NCI-H526 (cell line): ENCODE measurements around the gene TKFC.

Experiments used
- DNase-seq, 2 experiments: peaks; one replicate each; lab custom pipeline; 2025; lab: John Stamatoyannopoulos, UW

TKFC gene, protein sequence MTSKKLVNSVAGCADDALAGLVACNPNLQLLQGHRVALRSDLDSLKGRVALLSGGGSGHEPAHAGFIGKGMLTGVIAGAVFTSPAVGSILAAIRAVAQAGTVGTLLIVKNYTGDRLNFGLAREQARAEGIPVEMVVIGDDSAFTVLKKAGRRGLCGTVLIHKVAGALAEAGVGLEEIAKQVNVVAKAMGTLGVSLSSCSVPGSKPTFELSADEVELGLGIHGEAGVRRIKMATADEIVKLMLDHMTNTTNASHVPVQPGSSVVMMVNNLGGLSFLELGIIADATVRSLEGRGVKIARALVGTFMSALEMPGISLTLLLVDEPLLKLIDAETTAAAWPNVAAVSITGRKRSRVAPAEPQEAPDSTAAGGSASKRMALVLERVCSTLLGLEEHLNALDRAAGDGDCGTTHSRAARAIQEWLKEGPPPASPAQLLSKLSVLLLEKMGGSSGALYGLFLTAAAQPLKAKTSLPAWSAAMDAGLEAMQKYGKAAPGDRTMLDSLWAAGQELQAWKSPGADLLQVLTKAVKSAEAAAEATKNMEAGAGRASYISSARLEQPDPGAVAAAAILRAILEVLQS

DNA sequence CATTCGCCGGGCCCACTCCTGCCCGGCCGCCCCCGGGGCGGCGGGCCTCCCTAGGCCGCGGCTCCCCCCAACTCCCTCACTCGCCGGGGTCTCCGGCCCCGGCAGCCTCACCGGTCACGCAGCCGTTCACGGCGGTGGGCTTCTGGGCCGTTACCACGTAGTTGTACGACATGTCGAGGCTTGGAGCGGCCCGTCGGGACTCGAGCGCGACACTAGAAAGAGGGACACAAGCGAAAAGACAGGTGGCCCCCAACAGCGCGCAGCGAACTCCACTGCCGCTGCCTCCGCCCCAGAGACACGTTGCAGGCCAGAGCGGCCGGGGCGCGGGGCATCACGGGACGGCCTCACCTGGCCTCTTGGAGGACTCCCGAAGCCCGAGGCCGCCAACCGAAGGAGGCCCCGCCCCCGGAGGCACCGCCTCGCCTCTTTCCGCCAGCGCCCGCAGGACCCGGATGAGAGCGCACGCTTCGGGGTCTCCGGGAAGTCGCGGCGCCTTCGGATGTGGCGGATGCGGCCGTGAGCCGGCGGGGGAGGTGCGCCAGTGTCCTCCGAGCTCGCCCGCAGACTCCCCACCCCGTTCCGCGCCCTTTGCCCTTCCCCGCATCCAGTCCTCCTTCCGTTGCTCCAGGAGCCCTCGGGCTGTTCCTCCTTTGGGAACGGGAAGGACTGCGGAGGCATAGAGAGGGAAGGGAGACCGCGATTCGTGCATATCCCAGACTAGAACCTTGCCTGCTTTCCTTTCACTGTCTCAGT lies at the start of gene TKFC, which contains the start of gene DDB1:
Gene TKFC (plus strand): TSS at position 432 of the 753 bp plus-strand sequence. CDS start 1,501 bp downstream, outside the sequence.
Gene DDB1 (minus strand): TSS at position 309 of the 753 bp plus-strand sequence. CDS start 137 bp downstream, at position 172.
- peak; percentile 87 to 99 for DNase-seq

DNA sequence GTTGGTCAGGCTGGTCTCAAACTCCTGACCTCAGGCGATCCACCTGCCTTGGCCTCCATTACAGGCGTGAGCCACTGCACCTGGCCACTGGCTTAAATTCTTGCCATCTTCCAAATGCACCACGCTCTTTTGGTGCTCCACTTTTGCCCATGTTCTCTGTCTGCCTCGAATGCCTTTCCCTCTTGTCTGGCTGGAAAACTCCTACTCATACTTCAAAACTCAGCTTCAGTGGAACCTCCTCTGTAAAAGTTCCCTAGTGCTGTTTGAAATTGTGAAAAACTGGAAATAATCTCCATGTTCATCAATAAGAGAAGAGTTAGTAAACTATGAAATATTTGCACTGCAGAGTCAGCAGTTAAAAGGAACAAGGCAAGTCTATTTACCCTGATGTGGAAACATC lies 49.4 kb upstream of the TKFC start:
- no peak for DNase-seq

DNA sequence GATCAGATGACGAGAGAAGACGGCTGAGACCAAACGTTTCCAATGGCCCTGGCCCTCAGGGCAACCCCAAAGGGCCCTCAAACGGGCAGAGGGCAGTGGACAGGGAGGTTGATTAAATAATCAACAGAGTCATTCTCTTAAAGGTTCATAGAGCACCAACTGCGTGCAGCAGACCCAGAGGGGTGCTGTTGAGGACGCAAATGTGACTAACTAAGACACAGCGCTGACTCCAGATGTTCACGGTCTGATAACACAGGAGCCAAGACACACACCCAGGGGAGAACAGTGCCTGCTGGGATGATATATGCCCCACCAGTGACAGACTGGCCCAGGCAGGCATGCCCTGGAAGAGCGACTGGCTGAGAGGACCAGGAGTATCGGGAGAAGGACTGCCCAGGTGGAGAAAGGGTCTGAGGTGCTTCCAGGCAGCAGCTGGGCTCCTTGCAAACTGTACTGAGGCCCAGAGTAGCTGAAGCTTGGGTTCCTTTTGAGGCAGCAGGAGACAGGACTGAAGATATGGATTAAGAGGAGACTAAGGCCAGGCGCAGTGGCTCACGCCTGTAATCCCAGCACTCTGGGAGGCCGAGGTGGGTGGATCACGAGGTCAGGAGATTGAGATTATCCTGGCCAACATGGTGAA lies 45.6 kb upstream of the TKFC start:
- no peak for DNase-seq

- DNase-seq: no peak
Observed at GRCh38 chr11:61290905-61291690, 41.9 kb upstream of the TKFC start.

DNA sequence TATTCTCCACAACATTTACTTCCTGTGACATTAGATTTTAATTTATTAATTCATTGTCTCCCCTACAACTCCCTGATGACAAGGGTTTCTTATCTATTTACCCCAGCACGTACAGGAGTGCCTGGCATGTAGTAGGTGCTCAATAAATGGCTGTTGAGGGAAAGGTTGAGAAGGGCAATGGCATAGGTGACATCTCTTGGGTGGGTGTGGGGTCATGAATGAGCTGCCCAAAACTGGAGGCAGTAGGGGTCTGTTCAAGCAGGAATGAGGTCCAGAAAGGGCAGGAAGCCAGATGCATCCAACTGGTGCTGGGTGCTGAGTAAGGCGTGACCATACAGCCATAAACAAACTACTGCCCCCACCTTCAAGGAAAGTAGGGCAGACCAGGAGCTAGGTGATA lies 40.7 kb upstream of the TKFC start:
- DNase-seq: no peak

DNA sequence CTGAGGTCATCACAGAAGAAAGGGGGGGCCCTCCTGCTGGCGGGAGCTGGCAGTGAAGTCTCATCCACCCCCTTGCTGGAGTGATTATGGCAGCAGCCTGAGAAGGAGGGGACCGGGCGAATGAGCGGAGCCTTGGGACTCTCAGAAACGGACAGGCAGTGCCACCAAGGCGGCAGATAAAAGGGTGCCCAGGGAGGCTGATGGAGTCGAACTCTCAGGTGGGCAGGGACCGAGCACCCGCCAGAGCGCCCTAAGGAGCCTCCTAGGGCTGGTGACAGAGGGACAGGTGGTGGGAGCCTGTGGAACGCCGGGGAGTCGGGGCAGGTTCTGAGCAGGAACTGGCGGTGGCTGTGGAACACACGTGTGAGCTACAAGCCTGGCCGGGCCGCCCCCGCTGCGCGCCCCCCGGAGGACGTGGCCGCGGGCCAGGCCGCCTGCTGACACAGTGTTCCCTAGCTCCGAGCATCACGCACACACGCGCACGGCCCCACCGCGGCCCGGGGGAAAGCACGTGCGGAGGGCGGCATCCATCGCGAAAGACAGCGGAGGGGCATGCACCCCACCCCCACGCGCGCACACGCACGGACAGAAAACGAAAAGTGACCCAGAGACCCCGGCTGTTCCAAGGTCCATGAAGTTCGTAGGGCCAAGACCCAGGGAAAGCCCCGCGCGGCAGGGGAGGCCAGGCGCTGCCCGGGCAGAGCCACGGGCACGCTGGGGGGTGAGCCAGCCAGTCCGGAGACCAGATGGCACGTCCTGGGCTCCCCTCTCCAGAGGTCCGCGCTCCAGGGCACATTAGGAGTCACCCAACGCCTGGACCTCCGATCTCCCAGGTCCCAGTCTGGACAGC lies 38.9 kb upstream of the TKFC start:
- DNase-seq: peak; percentile 53 to 72

GRCh38 chr11:61294717-61295595 lies 38.1 kb upstream of the TKFC start, which contains the start of gene VWCE:
VWCE (minus strand) TSS chr11:61295316; CDS start chr11:61295037, 279 bp downstream.
- DNase-seq: peak; percentile 60 to 92

DNA sequence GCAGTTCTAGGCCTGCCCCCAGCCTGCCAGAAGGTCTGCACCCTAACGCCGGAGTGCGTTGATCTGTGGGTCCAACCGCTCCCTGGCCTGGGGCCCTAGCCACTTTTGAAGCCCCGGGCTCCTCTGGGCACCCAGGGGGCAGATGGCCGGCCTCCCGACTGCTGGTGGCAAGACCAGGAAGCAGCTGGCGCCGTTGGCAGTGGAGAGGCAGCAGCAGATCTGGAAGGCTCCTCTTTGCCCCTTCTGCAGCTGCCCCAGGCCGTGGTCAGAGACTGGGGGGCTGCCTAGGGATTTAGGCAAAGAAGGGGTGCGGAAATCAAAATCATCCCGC lies 37.5 kb upstream of the TKFC start:
- no peak for DNase-seq

DNA sequence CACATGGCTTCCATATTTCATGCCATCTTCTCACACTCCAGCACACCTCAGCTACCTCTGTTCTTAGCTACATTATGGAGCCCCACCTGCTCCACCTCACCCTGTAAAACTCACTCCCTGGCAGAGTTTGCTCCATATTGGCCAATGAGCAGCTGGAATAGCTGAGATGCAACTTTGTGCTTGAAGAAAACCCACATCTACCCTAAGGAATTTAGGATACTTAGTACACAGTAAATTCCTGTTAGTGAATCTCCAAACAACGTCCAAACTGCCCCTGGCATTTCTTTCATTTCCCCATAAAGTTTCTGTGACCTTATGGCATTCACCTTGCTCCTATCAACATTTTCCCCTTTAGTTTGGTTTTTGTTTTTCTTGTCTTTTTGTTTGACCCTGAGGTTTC lies 35.7 kb upstream of the TKFC start:
- DNase-seq: no peak

- no peak for DNase-seq
Observed at GRCh38 chr11:61297746-61298145, 35.3 kb upstream of the TKFC start.

- DNase-seq: no peak
Observed at GRCh38 chr11:61298663-61299244, 34.3 kb upstream of the TKFC start.

GRCh38 chr11:61302550-61302949 lies 30.5 kb upstream of the TKFC start:
- DNase-seq: no peak

GRCh38 chr11:61303725-61304124 lies 29.3 kb upstream of the TKFC start:
- DNase-seq: no peak

DNA sequence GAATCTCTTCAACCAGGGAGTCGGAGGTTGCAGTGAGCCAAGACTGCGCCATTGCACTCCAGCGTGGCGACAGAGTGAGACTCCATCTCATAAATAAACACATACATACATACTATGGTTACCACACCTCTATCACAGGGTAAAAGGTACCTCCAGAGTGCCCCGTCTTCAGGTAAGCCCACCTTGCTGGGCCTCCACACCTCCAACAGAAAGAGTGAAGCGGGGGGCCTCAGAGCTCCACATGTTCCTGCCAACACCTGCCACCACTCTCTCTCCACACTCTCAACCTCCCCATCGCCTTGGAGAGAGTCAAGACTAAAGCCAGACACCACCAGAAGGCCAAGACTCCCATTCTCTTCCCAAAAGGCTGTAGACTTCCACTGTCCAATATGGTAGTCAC lies 27.6 kb upstream of the TKFC start:
- no peak for DNase-seq

- DNase-seq: no peak
Observed at GRCh38 chr11:61306221-61306620, 26.8 kb upstream of the TKFC start.

DNA sequence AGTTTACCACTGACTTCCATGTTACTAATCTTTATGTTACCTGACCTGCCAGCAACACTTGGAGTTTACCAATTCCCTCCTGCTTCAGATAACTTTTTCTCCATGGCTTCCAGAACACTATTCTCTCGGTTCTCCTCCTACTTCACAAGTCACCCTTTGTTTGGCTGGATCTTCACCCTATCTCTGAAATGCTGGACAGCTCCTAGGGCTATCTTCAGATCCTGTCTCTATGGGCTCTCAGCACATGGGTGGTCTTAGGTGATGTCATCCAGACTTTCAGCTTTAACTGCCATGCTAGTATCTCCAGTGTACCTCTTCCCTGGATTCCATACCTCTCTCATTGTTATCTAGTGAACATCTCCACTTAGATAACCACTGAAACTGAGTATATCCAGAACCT lies 25.7 kb upstream of the TKFC start:
- DNase-seq: no peak

- no peak for DNase-seq
Observed at GRCh38 chr11:61309141-61309540, 23.9 kb upstream of the TKFC start.

- DNase-seq: no peak
Observed at GRCh38 chr11:61309739-61310138, 23.3 kb upstream of the TKFC start.

DNA sequence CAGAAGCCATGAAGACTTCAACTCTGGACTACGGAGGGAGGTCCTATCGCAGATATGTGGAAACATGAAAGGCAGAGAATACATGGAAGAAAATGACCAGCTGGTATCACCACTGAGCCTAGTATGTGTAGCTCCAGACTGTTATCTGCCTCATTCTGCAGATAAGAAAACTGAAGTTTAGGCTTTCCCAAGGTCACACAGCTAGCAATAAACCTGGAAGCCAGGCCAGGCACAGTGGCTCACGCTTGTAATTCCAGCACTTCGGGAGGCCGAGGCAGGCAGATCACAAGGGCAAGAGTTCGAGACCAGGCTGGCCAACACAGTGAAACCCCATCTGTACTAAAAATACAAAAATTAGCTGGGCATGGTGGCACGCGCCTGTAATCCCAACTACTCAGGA lies 22.3 kb upstream of the TKFC start:
- no peak for DNase-seq
